Gastroesophageal sphincter (tissue), 4 donors: Measurements from ENCODE around the gene GASK1A. TPM values are rescaled to one million over a fixed set of nuclear protein-coding genes. Genes with fewer than 3 reads are reported as not detected.
"Not testable (repeated sequence)": the region's sequence is repeated elsewhere in the genome, so short reads cannot be mapped to it uniquely, and the experiment has no call there.

Source experiments
- ATAC-seq: fragments of 150-250 bp; one replicate; pipeline ENCODE4 v1.9.1; 2016; ENCODE audit warnings: mild to moderate bottlenecking, moderate library complexity
- H3K27ac ChIP-seq, 4 donors: fragments of 200-600 bp; sonication (generic) in 3 of 4; 1 replicate in 3 of 4; 2 replicates in 1 of 4; pipeline ENCODE4 v1.5.1; 2016 to 2019
- H3K27me3 ChIP-seq: fragments of 200-600 bp; sonication (generic); one replicate; pipeline ENCODE4 v1.5.1; 2019
- H3K36me3 ChIP-seq, 2 donors: fragments of 200-600 bp; sonication (generic); one replicate each; pipeline ENCODE4 v1.5.1; 2019; ENCODE audit warnings: control low read depth in 1 of 2
- H3K4me1 ChIP-seq, 3 donors: fragments of 200-600 bp; sonication (generic); 1 replicate in 2 of 3; 2 replicates in 1 of 3; pipeline ENCODE4 v1.5.1; 2016 to 2019; ENCODE audit warnings: control low read depth in 2 of 3
- H3K4me3 ChIP-seq, 2 donors: fragments of 200-600 bp; sonication (generic); one replicate each; pipeline ENCODE4 v1.5.1; 2019; ENCODE audit warnings: mild to moderate bottlenecking in 1 of 2, moderate library complexity in 1 of 2
- H3K9me3 ChIP-seq, 3 donors: fragments of 200-600 bp; sonication (generic); one replicate each; pipeline ENCODE4 v1.5.1; 2017 to 2019; ENCODE audit warnings: control low read depth in 2 of 3
- EP300 ChIP-seq: sonication (generic); formaldehyde crosslinking; IDR thresholded peaks from one replicate; pipeline ENCODE4 v1.6.1; 2017; ENCODE audit warnings: antibody characterized with exemption, mild to moderate bottlenecking
- POLR2A ChIP-seq, 2 donors: fragments of 450-650 bp; IDR thresholded peaks; one replicate each; pipeline ENCODE4 v1.6.1; 2017; ENCODE audit warnings: antibody characterized with exemption in 2 of 2, mild to moderate bottlenecking in 2 of 2, moderate library complexity in 1 of 2
- POLR2AphosphoS5 ChIP-seq: sonication (generic); formaldehyde crosslinking; IDR thresholded peaks from one replicate; pipeline ENCODE4 v1.6.1; 2017; ENCODE audit warnings: antibody characterized with exemption
- WGBS, 2 donors: methylation state at CpG; one replicate each; pipeline ENCODE4 v1.1.5; 2018; ENCODE audit warnings: low coverage in 1 of 2; 5-methylcytosine and 5-hydroxymethylcytosine counted together
- total RNA-seq, 4 donors: library from RNA; depleted of rRNA; stranded (reverse); fragments of >200 nt; gene quantifications; one replicate each; pipeline ENCODE4 v1.1.0, GENCODE V29; 2016
- TF ChIP-seq, protein P1 (sequence below), 4 experiments: fragments of 200-600 bp in 2 of 4; fragments of 450-650 bp in 2 of 4; sonication (generic) in 1 of 4; IDR thresholded peaks; one replicate each; pipeline ENCODE4 v1.5.1; 2017 to 2019; ENCODE audit warnings: antibody characterized with exemption in 4 of 4, mild to moderate bottlenecking in 2 of 4, moderate library complexity in 2 of 4

GASK1A gene
- total RNA-seq, 4 donors from 2014 or later, result 11.5 to 49.3 (median 24.2) TPM

DNA sequence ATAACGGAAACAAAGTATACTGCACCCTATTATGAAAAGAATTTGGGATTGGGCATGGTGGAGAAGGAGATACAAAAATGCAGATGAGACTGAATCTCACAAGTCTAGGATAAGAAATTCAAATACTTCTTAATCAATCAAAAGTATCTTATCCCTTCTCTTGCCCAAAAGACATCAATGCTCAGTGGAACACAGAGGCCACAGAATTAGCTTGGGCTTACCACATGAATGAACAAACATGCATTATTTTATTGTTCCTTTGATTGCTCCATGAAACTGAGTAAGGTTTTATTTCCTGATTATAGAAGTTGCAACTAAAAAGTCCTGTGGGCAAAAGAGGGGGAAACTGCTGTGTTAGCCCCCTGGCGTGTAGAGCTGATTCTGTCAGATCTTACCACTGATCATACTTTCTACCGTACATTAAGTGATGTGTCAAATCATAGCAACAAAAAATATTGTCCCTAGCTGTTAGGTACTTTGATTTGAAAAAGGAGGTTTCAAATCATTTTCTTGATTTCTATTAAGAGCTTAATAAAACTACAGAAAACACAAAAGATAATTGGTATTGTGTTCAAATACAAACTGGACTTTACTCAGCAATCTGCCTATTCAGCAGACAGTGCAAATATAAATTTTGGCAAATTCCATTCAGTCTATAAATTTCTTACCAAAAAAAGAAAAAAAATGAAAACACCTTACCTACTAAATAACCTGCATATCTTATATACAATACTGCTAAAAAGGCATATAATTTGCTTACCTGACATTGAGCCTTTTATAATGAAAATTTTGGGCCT lies 7.9 kb upstream of the GASK1A start:
- WGBS, 2 donors, result 69 to 96% methylated on average over 3 of the region's 3 CpGs
- H3K9me3 ChIP-seq, result peaks cover 0 to 7% (median 0%) of the 10 kb centered on the region in 3 donors
- no peak overlapping the region for H3K4me3 ChIP-seq
- TF ChIP-seq POLR2A (IDR thresholded peaks at IDR 0.05) (no peak), POLR2AphosphoS5 (no peak), EP300 (no peak)
- TF ChIP-seq, protein P1, sequence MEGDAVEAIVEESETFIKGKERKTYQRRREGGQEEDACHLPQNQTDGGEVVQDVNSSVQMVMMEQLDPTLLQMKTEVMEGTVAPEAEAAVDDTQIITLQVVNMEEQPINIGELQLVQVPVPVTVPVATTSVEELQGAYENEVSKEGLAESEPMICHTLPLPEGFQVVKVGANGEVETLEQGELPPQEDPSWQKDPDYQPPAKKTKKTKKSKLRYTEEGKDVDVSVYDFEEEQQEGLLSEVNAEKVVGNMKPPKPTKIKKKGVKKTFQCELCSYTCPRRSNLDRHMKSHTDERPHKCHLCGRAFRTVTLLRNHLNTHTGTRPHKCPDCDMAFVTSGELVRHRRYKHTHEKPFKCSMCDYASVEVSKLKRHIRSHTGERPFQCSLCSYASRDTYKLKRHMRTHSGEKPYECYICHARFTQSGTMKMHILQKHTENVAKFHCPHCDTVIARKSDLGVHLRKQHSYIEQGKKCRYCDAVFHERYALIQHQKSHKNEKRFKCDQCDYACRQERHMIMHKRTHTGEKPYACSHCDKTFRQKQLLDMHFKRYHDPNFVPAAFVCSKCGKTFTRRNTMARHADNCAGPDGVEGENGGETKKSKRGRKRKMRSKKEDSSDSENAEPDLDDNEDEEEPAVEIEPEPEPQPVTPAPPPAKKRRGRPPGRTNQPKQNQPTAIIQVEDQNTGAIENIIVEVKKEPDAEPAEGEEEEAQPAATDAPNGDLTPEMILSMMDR (IDR thresholded peaks at IDR 0.05), result no peak
- no peak for ATAC-seq
- H3K36me3 ChIP-seq, result no peaks in the 10 kb centered on the region
- H3K4me1 ChIP-seq, result no peaks in the 10 kb centered on the region
- H3K27me3 ChIP-seq, result no peaks in the 10 kb centered on the region
- no peak overlapping the region for H3K27ac ChIP-seq

DNA sequence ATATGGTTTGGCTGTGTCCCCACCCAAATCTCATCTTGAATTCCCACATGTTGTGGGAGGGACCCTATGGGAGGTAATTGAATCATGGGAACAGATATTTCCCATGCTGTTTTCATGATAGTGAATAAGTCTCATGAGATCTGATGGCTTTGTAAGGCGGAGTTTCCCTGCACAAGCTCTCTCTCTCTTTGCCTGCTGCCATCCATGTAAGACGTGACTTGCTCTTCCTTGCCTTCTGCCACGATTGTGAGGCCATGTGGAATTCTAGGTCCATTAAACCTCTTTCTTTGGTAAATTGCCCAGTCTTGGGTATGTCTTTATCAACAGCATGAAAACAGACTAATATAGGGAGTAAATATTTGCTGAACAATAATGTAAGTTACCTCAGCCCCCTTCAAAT lies 4.2 kb upstream of the GASK1A start:
- H3K9me3 ChIP-seq, ATAC-seq, H3K27me3 ChIP-seq, H3K4me3 ChIP-seq, H3K36me3 ChIP-seq, H3K27ac ChIP-seq: not testable (repeated sequence)
- WGBS, 2 donors, result 60 to 90% methylated on average over 1 to 3 of the region's 3 CpGs
- H3K4me1 ChIP-seq, result peaks cover 0 to 14% (median 0%) of the 10 kb centered on the region in 3 donors

DNA sequence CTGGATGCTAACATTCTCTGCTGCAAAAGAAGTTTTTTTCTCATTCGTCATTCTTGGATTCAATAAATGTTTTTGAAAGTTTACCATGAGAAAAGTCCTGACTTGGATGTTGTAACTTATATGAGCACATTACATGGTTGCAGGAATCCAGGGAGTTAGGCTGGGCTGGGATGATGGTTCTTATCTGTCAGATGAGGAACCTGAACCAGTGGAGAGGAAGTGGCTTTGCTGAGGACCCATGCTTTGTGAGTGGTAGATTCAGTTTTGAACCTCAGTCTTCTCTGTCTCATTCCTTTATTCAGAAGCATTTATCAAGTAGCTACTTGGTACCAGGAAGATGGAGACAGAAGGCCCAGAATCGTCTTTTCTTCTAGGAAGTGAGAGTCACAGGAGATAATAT lies 3.7 kb upstream of the GASK1A start:
- Histone ChIP-seq H3K9me3 (peaks cover 0 to 7% (median 0%) of the 10 kb centered on the region in 3 donors), H3K27ac (no peak overlapping the region), H3K4me3 (no peak overlapping the region), H3K27me3 (no peaks in the 10 kb centered on the region), H3K36me3 (no peaks in the 10 kb centered on the region), H3K4me1 (peaks cover 0 to 19% (median 0%) of the 10 kb centered on the region in 3 donors)
- WGBS, 2 donors, result 88 to 100% methylated on average over 2 of the region's 2 CpGs
- TF ChIP-seq, protein P1 (IDR thresholded peaks at IDR 0.05), result no peak
- no peak for TF ChIP-seq POLR2A (IDR thresholded peaks at IDR 0.05)
- no peak for ATAC-seq

DNA sequence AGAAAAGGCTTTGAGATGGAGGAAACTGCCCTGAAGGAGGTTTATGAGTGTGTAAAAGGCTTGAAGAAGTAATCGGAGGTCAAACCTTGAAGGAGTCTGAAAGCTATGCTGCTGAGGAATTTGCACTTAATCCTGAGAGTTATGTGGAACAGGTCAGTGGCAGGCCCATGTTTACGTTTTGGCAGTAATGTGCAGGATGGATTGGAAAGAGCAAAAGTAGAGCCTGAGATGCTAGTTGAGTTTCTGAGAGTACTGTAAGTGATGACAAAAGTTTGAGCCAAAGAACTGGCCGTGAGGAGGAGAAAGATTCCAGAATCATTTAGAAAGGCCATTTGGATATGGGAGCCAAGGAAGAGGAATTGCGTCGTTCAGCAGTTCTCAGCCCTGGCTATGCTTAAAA lies 3.2 kb upstream of the GASK1A start:
- H3K4me1 ChIP-seq, result peaks cover 0 to 24% (median 0%) of the 10 kb centered on the region in 3 donors
- no peak overlapping the region for H3K4me3 ChIP-seq
- no peak for ATAC-seq
- 66 to 88% methylated on average over 4 to 5 of the region's 5 CpGs for WGBS, 2 donors
- no peaks in the 10 kb centered on the region for H3K36me3 ChIP-seq
- no peaks in the 10 kb centered on the region for H3K27me3 ChIP-seq
- H3K27ac ChIP-seq, result no peak overlapping the region
- peaks cover 0 to 7% (median 0%) of the 10 kb centered on the region in 3 donors for H3K9me3 ChIP-seq
- TF ChIP-seq EP300 (no peak), POLR2A (IDR thresholded peaks at IDR 0.05) (no peak), POLR2AphosphoS5 (peak; percentile 72)
- TF ChIP-seq, protein P1 (IDR thresholded peaks at IDR 0.05), result no peak

DNA sequence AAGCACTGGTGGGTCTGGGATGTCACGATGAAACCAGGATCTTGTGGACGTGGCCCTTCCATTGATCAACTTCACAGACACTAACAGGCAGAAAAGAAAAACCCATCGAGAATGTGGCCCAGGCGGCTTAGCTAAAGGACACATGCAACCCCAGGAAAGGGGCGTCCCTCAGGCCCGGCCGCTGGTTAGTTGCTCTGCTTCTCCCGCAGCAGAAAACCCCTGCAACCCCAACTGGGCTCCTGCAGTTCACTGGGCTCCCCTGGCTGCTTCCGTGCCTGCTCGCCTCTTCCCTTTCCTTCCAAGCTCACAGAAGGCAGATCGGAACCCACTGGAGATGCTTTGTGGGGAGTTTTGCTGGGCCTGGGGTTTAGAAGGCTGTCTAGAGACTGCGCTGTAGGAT lies 1.1 kb downstream of the GASK1A start:
- TF ChIP-seq POLR2A (IDR thresholded peaks at IDR 0.05) (no peak), POLR2AphosphoS5 (no peak), EP300 (no peak)
- TF ChIP-seq, protein P1 (IDR thresholded peaks at IDR 0.05), result no peak
- Histone ChIP-seq H3K4me3 (peak overlapping the region; percentile 70 to 79), H3K36me3 (no peaks in the 10 kb centered on the region), H3K9me3 (no peaks in the 10 kb centered on the region), H3K27ac (peak overlapping the region in 3 of 4 donors; percentile 25 to 83 (median 44)), H3K4me1 (peaks cover 0 to 33% (median 0%) of the 10 kb centered on the region in 3 donors), H3K27me3 (no peaks in the 10 kb centered on the region)
- 69 to 75% methylated on average over 3 to 10 of the region's 12 CpGs for WGBS, 2 donors
- ATAC-seq, result no peak
